Spleen (tissue), 11 donors: ENCODE measurements around the gene COL8A1. TPM values are rescaled to one million over a fixed set of nuclear protein-coding genes. Genes with fewer than 3 reads are reported as not detected.

Experiments used
- DNase-seq: peaks from one replicate; pipeline ENCODE4 v3.0.0-alpha.2; 2020
- H3K27ac ChIP-seq, 8 donors: fragments of 200-600 bp; sonication (generic) in 7 of 8; 1 replicate in 4 of 8; 2 replicates in 4 of 8; pipeline versions ENCODE4 v1.5.0 to v1.8.0; 2016 to 2021; ENCODE audit warnings: inconsistent platforms in 4 of 8, mild to moderate bottlenecking in 4 of 8, moderate library complexity in 1 of 8
- H3K27me3 ChIP-seq, 7 donors: fragments of 200-600 bp; sonication (generic) in 6 of 7; replicated peaks in 1 of 7; 1 replicate in 4 of 7; 2 replicates in 3 of 7; pipeline versions ENCODE4 v1.5.0 to v1.8.0; 2016 to 2021; ENCODE audit warnings: inconsistent platforms in 3 of 7, mild to moderate bottlenecking in 1 of 7
- H3K36me3 ChIP-seq, 6 donors: fragments of 200-600 bp; sonication (generic) in 5 of 6; 1 replicate in 4 of 6; 2 replicates in 2 of 6; pipeline versions ENCODE4 v1.5.0 to v1.8.0; 2016 to 2021; ENCODE audit warnings: inconsistent platforms in 2 of 6
- H3K4me1 ChIP-seq, 6 donors: fragments of 200-600 bp; sonication (generic) in 5 of 6; 1 replicate in 3 of 6; 2 replicates in 3 of 6; pipeline versions ENCODE4 v1.5.0 to v1.8.0; 2016 to 2021; ENCODE audit warnings: inconsistent platforms in 3 of 6
- H3K4me3 ChIP-seq, 8 donors: fragments of 200-600 bp; sonication (generic) in 7 of 8; 1 replicate in 4 of 8; 2 replicates in 4 of 8; pipeline versions ENCODE4 v1.5.0 to v1.8.0; 2016 to 2021; ENCODE audit warnings: inconsistent platforms in 4 of 8, mild to moderate bottlenecking in 4 of 8, moderate library complexity in 2 of 8
- H3K9me3 ChIP-seq, 8 donors: fragments of 200-600 bp; sonication (generic) in 7 of 8; 1 replicate in 4 of 8; 2 replicates in 4 of 8; pipeline versions ENCODE4 v1.5.0 to v1.8.0; 2016 to 2021; ENCODE audit warnings: inconsistent platforms in 4 of 8
- CTCF ChIP-seq, 11 experiments: fragments of 200-600 bp in 7 of 11; fragments of 450-650 bp in 4 of 11; sonication (generic) in 4 of 11; IDR thresholded peaks in 8 of 11; conservative IDR thresholded peaks in 3 of 11; 1 replicate in 7 of 11; 2 replicates in 4 of 11; pipeline versions ENCODE4 v1.4.0 to v1.8.0; 2016 to 2021; ENCODE audit warnings: antibody characterized with exemption in 11 of 11, inconsistent platforms in 4 of 11, mild to moderate bottlenecking in 1 of 11
- POLR2A ChIP-seq, 3 donors: fragments of 450-650 bp; IDR thresholded peaks; one replicate each; pipeline ENCODE4 v1.5.1; 2017; ENCODE audit warnings: antibody characterized with exemption in 3 of 3, mild to moderate bottlenecking in 1 of 3
- POLR2AphosphoS5 ChIP-seq, 3 donors: sonication (generic); formaldehyde crosslinking; IDR thresholded peaks; one replicate each; pipeline ENCODE4 v1.5.1; 2017; ENCODE audit warnings: antibody characterized with exemption in 3 of 3
- WGBS, 5 donors: extraction: QIAGEN DNeasy Blood & Tissue Kit in 3 of 5; methylation state at CpG; one replicate each; pipeline versions ENCODE4 v1.1.5 to v1.1.7; 2013 to 2018; 5-methylcytosine and 5-hydroxymethylcytosine counted together
- intact Hi-C: fragments of 100-400 bp; cut with DNase I; formaldehyde crosslinking; loops from one replicate; pipeline ENCODE4 v1.15.0; 2023; ENCODE audit warnings: low total_unique reads
- polyA plus RNA-seq, 3 donors: library from polyadenylated mRNA; stranded (reverse); fragments of 200-250 nt; gene quantifications; one replicate each; pipeline ENCODE4 v1.2.1, GENCODE V29; 2013
- total RNA-seq, 7 donors: library from RNA; depleted of rRNA in 3 of 7; stranded (reverse); fragments of >200 nt in 3 of 7; fragmentation: NEBNext Ultra II Directional in 4 of 7; extraction: Animal tissue kit (Norgen Biotek cat#: 25700) in 4 of 7; gene quantifications; one replicate each; pipeline versions ENCODE4 v1.1.0 to v1.2.1, GENCODE V29; 2016 to 2021
- donor health status: healthy with polysubstance abuse.
- donor health status: DM: no; HTN: no; CAD: no; lungs with moderate emphysema.
- donor health status: DM: no; HTN: no; CAD: no.
- donor health status: Bipolar disorder and iron deficiency.
- donor health status: healthy.
- donor health status: DM: no; HTN: no; CAD: no.
- donor health status: DM: yes; HTN: yes; CAD: no.

The COL8A1 gene
- total and polyA plus RNA-seq, 10 donors = 0.22 to 3.1 (median 1.4) TPM

- Histone ChIP-seq H3K4me3 (no peak overlapping the region), H3K36me3 (no peaks in the 10 kb centered on the region), H3K27ac (no peak overlapping the region), H3K9me3 (no peaks in the 10 kb centered on the region), H3K4me1 (no peaks in the 10 kb centered on the region), H3K27me3 (no peaks in the 10 kb centered on the region)
- TF ChIP-seq POLR2A (IDR thresholded peaks at IDR 0.05) = no peak
- intact Hi-C loops = no loop called here
- WGBS, 5 donors = 72 to 77% (median 75%) methylated on average over 3 of the region's 3 CpGs
- no peak for DNase-seq
Observed at GRCh38 chr3:99656624-99657023, 18.2 kb downstream of the COL8A1 start.

- Histone ChIP-seq H3K4me1 (no peaks in the 10 kb centered on the region), H3K36me3 (no peaks in the 10 kb centered on the region), H3K27me3 (no peaks in the 10 kb centered on the region), H3K4me3 (no peak overlapping the region), H3K9me3 (no peaks in the 10 kb centered on the region), H3K27ac (no peak overlapping the region)
- TF ChIP-seq CTCF (IDR thresholded peaks at IDR 0.05 in 8 of 11, conservative IDR thresholded peaks at IDR 0.05 in 3 of 11) = no peak
- no peak for TF ChIP-seq POLR2AphosphoS5 (IDR thresholded peaks at IDR 0.05)
- TF ChIP-seq POLR2A (IDR thresholded peaks at IDR 0.05) = no peak
- WGBS, 5 donors = 49 to 82% (median 65%) methylated on average over 2 of the region's 2 CpGs
- intact Hi-C loops = no loop called here
- no peak for DNase-seq
Observed at GRCh38 chr3:99658274-99658673, 19.9 kb downstream of the COL8A1 start.

DNA sequence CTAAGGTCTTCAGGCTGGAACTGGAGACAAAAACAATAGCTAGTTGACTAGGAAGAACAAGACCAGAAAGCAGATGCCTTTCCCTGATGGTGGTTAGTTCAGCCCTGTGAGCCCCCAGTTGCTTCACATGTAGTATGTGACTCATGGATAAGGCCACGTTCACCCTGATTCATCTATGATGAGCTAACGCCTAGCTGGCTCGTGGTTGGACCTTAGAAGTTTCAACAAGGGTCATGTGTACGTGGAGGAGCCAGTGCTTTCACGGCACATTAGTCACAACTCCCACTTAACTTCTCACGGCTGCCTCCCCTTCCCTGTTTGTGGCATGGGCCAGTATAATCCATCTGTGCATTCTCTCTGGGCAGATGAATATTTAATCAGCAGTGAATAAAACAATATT lies 20.6 kb downstream of the COL8A1 start:
- H3K4me1 ChIP-seq = no peaks in the 10 kb centered on the region
- no peak for DNase-seq
- no peak overlapping the region for H3K27ac ChIP-seq
- no peaks in the 10 kb centered on the region for H3K27me3 ChIP-seq
- H3K9me3 ChIP-seq = no peaks in the 10 kb centered on the region
- 73 to 87% (median 83%) methylated on average over 6 of the region's 6 CpGs for WGBS, 5 donors
- TF ChIP-seq POLR2AphosphoS5 (IDR thresholded peaks at IDR 0.05) = no peak
- no peak for TF ChIP-seq POLR2A (IDR thresholded peaks at IDR 0.05)
- TF ChIP-seq CTCF (IDR thresholded peaks at IDR 0.05 in 8 of 11, conservative IDR thresholded peaks at IDR 0.05 in 3 of 11) = no peak
- no peak overlapping the region for H3K4me3 ChIP-seq
- no peaks in the 10 kb centered on the region for H3K36me3 ChIP-seq
- intact Hi-C loops = no loop called here

- WGBS, 5 donors = 50 to 69% (median 62%) methylated on average over 4 of the region's 4 CpGs
- no peak for TF ChIP-seq CTCF (IDR thresholded peaks at IDR 0.05 in 8 of 11, conservative IDR thresholded peaks at IDR 0.05 in 3 of 11)
- no peak for TF ChIP-seq POLR2AphosphoS5 (IDR thresholded peaks at IDR 0.05)
- no peak for TF ChIP-seq POLR2A (IDR thresholded peaks at IDR 0.05)
- Histone ChIP-seq H3K4me1 (no peaks in the 10 kb centered on the region), H3K27me3 (no peaks in the 10 kb centered on the region), H3K36me3 (no peaks in the 10 kb centered on the region), H3K27ac (no peak overlapping the region), H3K4me3 (no peak overlapping the region), H3K9me3 (no peaks in the 10 kb centered on the region)
- intact Hi-C loops = no loop called here
- no peak for DNase-seq
Observed at GRCh38 chr3:99659951-99660350, 21.6 kb downstream of the COL8A1 start.
